Superior temporal gyrus (tissue), 1 donor: ENCODE data around the gene KRTAP10-7.
"Not testable (repeated sequence)": the region's sequence is repeated elsewhere in the genome, so short reads cannot be mapped to it uniquely, and the experiment has no call there.

ENCODE experiments used
- DNase-seq: peaks from one replicate; pipeline ENCODE4 v3.0.0-alpha.2; 2016; ENCODE audit errors: extremely low spot score

The KRTAP10-7 gene

DNA sequence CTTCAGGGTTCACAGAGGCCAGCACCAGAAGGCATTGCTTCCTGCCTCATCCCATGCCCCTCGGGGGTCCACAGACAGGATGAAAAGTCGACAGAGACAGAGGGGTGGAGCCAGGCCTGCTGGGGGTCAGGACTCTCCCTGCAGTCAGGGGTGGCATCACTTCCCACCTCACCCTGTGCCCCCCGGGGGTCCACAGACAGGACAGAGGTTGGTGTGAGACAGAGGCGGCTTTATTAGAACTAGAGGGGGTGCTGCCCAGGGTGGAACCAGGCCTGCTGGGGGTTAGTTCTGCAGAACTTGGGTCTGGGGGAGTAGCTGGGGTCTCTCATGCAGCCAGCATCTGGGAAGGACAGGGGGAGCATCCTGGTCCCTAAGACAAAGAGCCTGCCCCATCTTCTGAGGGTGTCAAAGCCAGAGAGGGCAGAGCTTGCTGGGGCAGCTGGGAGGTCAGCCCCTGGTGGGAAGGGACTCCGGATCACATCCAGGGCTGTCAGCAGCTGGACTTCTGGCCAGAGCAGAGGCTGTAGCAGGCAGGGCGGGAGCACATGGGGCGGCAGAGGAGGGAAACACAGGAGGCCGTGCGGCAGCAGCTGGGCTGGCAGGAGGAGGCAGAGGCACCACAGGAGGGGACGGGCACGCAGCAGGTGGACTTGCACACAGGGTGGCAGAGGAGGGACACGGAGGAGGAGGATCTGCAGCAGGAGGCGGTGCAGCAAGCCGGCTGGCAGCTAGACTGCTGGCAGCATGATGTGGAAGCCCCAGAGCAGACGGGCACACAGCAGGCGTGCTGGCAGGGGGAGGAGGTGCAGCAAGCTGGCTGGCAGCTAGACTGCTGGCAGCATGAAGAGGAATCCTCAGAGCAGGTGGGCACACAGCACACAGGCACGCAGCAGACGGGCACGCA, 9.2 kb upstream of the KRTAP10-7 start:
- not testable (repeated sequence) for DNase-seq

- not testable (repeated sequence) for DNase-seq
Measured at GRCh38 chr21:44591801-44592130, 8.6 kb upstream of the KRTAP10-7 start.

DNA sequence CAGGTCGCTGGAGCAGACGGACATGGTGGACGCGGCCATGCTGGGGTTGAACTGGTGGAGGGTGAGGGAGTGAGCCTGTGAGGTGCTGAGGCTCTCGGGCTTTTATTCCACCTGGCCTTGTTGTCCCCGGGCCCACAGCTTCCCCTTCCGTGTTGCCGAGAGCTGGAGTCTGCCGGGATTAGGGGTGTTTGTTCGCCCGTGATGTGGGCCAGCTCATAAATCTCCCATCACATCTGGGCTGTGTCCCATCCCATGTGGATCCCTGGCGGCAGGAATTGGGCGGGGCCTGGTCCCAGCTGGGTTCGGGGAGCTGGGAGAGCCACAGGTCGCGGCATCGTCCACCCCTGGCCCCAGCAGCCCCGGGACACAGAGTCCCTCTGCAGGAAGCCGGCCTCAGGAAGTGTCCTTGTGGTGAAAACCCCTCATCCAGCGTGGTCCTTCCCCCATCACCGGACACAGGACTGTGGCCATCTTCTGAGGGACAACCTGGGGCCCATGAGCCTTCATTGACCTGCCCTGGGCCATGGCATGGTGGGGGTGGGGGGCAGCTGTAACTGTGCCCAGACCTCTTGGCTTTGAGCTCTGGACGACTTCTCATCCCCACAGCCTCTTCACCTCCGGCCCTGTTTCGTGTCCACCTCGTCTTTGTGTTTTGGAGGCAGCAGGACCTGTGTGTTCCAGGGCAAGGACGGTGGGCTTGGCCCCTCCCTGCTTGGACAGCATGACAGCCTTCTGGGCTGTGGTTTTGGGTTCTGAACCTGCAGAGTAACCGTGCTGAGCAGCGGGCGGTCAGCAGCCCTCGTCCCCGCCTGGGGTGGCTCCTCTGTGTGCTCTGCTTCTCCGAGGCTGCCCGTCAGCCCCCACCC, 7.7 kb upstream of the KRTAP10-7 start, which contains the start of gene KRTAP10-6:
KRTAP10-6 (minus strand) TSS at position 60 of the 866 bp plus-strand sequence; CDS start at position 39, 21 bp downstream.
- DNase-seq, result no peak

- no peak for DNase-seq
Measured at GRCh38 chr21:44593598-44594405, 6.6 kb upstream of the KRTAP10-7 start.

- no peak for DNase-seq
Measured at GRCh38 chr21:44594406-44594916, 5.9 kb upstream of the KRTAP10-7 start.

GRCh38 chr21:44595524-44595923, 4.9 kb upstream of the KRTAP10-7 start:
- DNase-seq, result no peak

DNA sequence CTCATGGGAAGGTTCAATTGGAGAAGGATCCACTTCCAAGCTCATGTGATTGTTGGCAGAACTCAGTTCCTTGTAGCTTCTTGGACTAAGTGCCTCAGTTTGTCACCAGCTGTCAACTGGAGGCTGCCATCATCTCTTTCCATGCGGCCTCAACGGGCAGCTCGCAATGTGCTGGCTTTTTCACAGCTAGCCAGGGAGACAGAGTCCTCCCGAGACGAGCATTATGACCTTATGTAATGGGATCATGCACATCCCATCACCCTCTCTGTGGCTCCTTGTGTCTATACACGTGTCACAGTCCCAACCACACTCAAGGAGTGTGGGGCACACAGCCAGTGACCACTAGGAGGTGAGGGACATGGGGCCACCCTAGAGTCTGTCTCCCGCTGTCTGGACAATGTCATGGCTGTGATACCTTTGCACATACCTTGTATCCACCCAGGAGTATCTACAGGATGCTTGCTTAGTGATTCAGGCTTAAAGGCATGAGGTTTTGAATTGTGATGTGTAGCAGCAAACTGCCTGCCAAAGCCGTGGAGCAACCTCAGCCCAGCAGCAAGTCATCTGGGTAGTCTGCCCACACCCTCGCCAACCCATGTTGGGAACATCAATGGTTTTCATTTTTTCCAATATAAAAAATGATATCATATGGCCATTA, 4.2 kb upstream of the KRTAP10-7 start:
- DNase-seq, result no peak

- no peak for DNase-seq
Measured at GRCh38 chr21:44598061-44598460, 2.3 kb upstream of the KRTAP10-7 start.

DNA sequence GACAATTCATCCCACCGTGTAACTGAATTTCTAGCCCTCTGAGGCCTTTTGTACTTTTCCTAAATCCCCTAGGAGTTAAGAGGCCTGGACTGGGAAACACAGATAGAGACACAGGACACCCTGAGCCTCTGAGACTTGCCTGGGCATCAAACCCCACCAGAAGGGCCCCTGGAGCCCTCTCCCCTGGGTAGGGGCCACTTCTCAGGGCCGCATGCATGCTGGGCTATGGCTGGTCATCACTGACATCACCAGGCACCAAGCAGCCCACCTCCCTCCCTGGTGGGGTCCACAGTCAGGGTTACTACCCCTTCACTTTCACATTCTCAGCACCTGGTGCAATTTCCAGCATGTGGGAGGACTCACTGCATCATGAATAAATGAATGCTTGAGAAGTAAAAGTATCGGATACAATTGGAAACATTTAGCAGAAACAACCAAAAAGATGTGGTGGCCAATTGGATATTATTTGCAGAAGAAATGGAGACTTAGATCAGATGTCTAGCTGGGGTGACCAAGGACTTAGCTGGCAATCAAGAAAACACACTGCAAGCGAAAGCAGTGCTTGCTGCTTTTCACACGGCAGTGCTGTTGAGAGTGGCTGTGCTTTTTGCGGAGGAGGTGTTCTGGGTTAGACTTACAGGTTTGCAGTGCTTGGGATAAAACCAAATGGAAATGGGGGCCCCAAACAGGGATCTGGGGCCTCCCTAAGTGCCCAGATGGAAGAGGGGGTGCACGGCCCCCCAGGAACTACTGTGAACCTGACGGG, 950 bp upstream of the KRTAP10-7 start:
- no peak for DNase-seq

DNA sequence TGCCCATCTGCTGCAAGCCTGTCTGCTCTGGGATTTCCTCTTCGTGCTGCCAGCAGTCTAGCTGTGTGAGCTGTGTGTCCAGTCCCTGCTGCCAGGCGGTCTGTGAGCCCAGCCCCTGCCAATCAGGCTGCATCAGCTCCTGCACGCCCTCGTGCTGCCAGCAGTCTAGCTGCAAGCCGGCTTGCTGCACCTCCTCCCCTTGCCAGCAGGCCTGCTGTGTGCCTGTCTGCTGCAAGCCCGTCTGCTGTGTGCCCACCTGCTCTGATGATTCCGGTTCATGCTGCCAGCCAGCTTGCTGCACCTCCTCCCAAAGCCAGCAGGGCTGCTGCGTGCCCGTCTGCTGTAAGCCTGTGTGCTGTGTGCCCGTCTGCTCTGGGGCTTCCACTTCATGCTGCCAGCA, 694 bp downstream of the KRTAP10-7 start:
- not testable (repeated sequence) for DNase-seq

GRCh38 chr21:44601596-44602462, 1.4 kb downstream of the KRTAP10-7 start:
- no peak for DNase-seq

DNA sequence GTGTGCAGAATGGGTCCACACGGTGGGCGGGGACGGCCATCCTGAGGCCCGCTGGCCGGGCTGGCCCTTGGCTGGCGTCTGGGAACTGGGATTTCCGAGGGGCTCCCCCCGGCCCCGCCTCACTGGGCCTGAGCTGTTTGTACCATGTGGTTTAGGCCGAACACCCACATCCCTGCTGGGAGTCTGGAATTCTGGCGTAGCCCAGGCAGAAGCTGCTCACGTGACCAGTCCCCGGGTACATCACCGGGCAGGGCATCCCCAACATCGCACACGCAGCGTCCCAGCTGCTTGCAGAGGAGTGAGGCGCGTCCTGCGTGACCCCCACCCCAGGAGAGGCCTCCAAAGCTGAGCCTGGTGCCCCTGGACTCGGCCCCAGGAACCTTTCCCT, 2.1 kb downstream of the KRTAP10-7 start:
- no peak for DNase-seq

- DNase-seq, result no peak
Measured at GRCh38 chr21:44603109-44603875, 2.9 kb downstream of the KRTAP10-7 start.

DNA sequence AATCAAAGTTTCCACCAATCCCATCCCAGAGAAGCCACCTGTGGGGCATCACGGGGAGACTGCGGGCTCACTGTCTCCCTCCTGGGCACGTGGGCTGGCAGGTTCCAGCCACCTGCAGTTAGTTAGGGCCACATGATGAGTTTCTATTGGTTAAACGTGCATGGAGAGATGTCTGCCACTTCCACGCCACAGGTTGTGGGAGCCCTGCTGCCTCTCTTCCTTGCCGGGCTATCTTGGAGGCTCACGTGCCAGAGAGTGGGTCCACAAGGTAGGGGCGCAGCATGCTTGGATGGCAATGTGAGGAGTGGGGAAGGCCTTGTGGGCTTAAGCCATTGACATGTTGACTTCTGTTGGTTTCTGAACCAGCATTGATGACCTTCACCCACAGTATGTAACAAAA, 3.5 kb downstream of the KRTAP10-7 start:
- no peak for DNase-seq

GRCh38 chr21:44606495-44606894, 6.1 kb downstream of the KRTAP10-7 start:
- DNase-seq, result no peak

DNA sequence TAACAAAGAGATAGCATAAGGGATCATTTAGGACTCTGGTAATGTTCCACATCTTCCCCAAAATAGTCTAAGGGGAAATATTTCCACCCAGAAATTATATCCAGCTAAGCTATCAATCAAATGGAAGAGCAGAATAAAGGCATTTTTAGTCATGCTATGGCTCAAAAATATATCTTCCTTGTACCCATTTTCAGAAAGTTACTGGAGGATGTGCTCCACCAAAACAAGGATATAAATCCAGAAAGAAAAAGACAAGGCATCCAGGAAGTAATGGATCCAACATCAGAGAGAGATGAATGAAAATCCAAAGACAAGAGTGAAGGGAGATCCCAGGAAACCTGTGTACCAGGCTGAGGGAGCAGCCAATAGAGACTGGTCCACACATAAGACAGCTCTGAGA, 8.8 kb downstream of the KRTAP10-7 start:
- no peak for DNase-seq

- not testable (repeated sequence) for DNase-seq
Measured at GRCh38 chr21:44610157-44610843, 9.9 kb downstream of the KRTAP10-7 start.

DNA sequence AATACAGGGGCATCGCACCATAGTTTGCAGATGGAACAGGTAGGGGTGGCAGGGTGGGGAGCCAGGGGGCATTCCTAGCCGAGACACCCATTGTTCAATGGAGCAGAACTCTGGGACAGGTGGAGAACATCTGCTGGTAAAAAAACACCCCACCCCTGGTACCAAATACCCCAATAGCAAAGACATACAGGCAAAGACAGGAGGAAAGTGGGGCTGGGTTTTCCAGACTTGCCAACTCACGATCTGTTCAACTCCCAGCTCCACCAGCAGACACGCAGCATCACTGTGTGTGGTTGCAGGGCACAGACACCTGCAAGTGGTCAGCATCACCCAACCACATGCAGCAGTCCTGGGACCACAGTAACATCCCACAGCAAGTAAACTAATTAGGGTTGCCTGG, 11.2 kb downstream of the KRTAP10-7 start:
- no peak for DNase-seq
